GM15510 (cell line): ENCODE measurements around the gene HID1.
A peak's percentile ranks its signal among the peaks of the same experiment; 100 is the strongest.

Experiments used
- POLR2A ChIP-seq: IDR thresholded peaks from 3 replicates; pipeline ENCODE4 v1.6.1; 2011; ENCODE audit warnings: borderline replicate concordance; ENCODE audit not compliant: insufficient read length; ENCODE audit errors: extremely low read depth

Gene HID1, protein sequence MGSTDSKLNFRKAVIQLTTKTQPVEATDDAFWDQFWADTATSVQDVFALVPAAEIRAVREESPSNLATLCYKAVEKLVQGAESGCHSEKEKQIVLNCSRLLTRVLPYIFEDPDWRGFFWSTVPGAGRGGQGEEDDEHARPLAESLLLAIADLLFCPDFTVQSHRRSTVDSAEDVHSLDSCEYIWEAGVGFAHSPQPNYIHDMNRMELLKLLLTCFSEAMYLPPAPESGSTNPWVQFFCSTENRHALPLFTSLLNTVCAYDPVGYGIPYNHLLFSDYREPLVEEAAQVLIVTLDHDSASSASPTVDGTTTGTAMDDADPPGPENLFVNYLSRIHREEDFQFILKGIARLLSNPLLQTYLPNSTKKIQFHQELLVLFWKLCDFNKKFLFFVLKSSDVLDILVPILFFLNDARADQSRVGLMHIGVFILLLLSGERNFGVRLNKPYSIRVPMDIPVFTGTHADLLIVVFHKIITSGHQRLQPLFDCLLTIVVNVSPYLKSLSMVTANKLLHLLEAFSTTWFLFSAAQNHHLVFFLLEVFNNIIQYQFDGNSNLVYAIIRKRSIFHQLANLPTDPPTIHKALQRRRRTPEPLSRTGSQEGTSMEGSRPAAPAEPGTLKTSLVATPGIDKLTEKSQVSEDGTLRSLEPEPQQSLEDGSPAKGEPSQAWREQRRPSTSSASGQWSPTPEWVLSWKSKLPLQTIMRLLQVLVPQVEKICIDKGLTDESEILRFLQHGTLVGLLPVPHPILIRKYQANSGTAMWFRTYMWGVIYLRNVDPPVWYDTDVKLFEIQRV

DNA sequence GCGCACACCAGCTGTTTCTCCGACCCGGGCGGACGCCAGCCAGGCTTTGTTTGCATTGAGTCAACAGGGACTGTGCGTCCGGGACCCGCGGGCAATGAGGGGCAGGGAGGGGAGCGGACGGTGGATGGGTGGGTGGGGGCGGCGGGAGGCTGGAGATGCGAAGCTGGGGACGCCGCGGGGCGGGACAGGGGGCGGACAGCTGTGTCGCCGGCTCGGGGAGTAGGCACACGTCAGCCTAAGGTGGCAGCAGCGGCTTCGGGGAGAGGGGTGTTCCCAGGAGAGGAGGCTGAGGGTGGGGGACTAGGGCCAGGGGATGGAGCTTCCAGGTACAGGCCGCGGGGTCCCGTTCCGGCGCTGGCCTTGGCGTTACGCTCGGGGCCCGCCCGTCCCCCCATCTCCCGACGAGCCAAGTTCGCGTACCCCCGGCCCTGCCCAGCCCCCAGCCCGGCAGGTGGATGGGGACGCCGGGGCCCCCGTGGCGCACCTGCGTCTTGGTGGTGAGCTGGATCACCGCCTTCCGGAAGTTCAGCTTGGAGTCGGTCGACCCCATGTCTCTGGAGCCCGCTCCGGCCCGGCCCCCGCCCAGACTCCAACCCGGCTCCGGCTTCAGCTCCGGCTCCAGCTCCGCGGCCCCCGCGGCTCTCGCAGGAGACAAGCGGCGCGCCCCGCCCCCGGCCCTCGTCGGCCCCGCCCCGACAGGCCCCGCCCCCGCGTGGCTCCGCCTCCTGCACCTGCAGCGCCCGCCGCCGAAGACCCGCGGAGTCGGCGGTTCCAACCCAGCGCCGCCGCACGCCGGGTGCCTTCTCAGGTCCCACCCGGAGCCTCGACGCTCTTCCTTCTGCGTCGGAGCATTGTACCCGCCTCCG, at the start of gene HID1:
HID1 (minus strand) TSS at position 653 of the 866 bp plus-strand sequence; CDS start at position 550, 103 bp downstream.
- no peak for TF ChIP-seq POLR2A

DNA sequence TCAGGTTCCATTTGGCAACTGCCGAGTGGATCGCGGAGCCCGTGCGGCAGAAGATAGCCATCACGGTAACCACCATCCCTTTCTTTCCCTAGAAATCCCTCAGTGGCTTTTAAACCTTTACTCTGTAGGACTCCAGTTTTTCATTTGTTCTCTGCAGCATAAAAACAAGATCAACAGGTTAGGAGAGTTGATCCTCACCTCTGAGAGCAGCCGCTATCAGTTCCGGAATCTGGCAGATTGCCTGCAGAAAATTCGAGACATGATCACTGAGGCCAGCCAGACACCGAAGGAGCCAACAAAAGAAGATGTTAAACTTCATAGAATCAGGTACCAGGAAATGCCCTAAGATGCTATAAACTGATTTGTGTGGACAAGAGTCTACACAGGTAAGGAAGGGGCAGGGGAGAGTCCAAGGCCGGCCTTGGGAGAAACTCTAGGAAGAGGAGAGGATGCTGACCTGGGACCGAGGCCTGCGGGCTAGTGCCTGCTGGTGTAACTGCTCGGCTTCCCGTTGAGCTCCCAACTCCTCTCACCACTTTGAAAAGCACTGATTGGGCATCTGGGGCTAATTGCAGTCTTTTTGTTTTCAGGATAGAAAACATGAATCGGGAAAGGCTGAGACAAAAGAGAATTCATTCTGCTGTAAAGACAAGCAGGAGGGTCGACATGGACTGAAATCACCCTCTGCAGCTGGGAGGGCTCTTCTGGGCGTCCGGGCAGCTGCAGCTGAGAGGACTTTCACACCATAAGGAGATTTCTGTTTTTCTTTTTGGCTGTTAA, 48.0 kb upstream of the HID1 start:
- no peak for TF ChIP-seq POLR2A

DNA sequence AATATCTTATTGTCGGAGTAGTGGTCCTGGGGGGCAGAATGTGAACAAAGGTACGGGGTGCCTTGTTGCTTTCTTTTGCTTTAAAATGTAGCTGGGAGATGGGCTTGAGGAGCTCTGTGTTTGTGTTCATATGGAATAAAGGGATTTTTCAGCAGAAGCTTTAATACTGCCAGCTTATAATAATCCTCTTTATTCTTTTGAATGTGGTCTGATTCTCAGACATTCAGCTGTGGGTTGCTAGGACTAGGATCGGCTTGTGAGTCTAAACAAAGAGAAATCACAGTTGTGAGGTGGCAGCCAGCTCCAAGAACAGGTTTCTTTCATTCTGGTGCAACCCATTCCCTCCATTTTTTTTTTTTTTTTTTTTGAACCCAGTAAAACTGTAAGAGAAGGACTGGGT, 47.2 kb upstream of the HID1 start:
- TF ChIP-seq POLR2A: no peak

DNA sequence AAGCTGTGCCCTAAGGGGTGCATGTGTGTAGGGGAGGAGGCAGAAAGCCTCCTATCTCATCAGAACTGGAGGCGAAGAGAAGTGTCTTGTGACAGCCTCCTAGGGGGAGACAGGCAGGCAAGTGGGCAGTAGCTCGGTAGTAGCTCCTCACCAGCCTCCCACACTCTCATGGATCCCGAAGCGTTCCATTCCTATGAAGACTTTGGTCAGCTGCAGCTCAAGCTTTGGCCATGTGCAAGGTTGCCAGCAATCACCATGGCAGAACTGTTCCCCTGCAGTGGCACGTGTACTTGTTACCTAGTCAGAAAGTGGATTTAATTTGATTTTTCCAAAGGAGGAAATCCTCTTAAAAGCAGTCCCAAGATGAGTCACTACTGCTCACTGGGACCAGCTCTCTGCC, 46.6 kb upstream of the HID1 start:
- no peak for TF ChIP-seq POLR2A

DNA sequence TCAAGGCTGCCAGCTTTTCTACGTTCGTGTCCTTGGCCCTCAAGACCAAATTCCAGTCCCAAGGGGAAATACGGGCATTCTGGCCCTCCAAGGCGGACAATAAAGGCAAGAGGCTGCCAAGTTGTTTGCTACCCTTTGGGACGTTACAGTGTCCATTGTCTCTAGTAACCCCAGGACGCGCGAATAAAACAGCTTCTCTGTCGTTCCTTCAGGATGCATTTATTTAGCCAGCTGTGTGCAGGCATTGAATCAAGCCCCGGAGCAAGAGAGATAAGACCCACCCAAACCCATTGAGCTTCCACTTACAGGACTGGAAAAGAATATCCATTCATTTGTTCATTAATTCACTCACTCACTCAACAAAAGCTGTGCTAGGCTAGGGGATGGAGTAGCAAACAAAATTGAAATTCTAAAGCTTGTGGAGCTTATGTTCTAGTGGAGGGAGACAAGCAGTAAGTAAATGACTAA, 40.6 kb upstream of the HID1 start:
- TF ChIP-seq POLR2A: no peak

DNA sequence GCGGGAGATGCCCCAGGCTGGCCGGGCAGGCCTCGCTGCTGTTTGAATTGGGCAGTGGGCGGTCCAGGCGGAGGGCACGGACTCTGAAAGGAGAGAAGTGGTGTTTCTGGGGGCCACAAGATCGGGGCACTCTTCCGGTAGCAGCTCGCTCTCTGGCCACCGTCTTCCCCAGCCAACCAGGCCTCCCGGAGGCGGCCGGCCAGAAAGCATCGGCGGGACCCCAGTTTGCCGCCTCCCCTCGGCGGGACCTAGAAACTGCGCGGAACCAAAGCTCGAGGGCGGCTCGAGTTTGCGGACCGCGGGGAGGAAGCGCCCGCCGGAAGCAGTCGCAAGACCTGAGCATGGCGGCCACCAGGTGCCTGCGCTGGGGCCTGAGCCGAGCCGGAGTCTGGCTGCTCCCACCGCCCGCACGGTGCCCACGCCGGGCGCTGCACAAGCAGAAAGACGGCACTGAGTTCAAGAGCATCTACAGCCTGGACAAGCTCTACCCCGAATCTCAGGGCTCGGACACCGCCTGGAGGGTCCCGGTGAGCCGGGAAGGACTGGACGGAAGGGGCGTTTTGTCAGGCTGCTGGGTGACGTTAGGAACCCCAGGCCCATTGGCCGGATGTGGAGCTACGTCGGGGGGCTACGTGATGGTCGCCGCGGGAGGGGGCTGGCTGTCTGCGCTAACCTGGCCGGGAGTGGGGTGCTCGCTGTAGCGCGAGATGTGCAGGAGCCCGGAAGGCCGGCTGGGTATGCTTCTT, 40.0 kb upstream of the HID1 start, which contains the start of gene MRPL58:
MRPL58 (plus strand) TSS at position 325 of the 746 bp plus-strand sequence; CDS start at position 342, 17 bp downstream.
- TF ChIP-seq POLR2A: peak; percentile 83

DNA sequence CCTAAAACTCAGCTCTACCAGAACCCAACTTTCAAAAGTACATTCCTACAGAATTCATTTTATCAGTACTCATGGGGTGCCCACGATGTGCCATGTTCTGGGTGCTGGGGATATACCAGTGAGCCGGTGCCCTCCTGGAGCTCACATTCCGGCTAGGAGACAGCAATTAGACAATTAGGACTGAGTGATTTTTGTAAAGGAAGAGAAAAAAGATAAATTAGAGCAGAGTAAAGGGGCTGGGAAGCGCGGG, 39.5 kb upstream of the HID1 start:
- no peak for TF ChIP-seq POLR2A

DNA sequence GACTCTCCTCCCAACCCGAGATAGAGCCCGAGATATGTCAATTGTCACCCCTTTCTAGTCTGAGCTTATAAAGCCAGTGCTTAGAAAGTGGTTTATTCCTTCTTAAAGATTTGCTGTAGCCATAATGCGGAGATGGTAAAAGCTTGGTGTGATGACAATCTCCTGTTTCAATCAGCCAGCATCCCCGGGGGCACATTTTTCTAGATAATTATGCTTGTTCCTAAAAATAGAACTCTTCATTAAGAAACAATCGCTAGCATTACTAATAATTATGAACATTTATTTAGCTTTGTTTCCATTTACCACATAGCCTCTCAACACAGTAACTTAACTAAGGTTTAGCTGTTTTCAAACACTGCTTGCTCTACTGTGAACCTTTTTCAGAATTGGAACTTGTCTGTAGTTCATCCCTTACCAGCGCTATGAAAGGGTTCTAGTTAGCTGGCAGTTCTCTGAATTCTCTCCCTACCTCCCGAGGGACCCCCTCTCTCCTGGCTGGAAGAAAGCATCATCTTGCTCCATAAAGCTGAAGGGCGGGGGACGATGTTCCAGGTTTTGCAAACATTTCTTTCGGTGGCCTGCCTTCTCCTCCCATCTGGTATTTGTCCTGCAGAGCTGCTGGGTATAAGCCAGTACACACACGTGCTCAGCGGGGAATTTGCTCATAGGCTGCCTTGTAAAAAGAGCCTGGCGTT, 39.0 kb upstream of the HID1 start:
- no peak for TF ChIP-seq POLR2A

DNA sequence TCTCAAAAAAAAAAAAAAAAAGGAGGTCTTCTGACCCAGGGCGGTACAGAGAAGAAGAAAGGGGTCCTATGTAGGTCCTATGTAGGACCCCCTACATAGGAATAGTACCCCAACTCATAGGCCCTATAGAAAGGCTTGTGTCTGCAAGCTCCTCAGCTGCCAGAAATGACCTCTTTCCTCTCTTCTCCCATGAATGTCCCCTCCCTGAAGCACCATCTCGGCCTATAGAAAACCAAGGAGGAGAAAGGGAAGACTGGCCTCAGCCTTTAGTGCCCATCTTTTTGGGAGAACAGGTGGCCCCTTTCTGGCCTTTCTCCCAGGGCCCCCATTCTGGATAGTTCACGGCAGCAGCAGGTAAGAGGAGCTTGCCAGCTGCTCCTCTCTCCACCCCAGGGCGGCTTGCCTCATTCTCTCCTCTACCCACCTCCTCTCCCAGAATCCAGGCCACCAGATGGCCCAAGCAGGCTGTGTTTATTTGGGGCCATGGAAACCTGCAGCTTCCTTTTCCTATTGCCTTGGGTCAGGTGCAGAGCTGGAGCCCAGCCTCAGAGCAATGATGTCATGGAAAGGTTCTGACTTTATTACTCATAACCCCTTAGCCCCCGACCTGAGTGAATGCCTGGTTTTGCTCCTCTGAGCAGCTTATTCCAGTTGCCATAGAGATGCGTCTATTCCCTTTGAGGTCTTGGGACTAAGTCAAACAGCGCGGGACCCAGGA, 38.3 kb upstream of the HID1 start:
- no peak for TF ChIP-seq POLR2A

DNA sequence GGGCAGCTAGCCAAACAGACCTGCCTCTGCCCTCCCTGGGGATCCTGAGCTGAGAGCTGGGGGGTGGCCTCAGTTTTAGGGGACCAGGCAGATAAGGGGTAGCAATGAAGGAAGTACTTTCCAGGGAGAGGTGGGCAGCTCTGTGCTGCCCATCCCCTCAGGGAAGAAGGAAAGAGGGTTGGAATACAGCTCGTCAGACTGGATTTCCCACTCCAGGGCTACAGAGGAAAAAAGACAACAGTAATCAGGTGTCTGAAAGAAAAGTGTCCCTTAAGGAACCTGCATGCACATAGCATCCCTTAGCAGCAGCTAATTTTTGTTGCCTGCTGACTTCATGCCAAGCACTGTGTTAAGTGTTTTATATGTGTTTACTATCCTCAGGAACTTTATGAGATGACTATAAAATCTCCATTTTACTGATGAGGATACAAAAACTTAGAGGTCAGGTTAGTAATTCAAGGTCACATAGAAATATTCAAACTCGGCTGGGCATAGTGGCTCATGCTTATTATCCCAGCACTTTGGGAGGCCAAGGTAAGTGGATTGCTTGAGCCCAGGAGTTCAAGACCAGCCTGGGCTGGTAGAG, 36.7 kb upstream of the HID1 start:
- no peak for TF ChIP-seq POLR2A

DNA sequence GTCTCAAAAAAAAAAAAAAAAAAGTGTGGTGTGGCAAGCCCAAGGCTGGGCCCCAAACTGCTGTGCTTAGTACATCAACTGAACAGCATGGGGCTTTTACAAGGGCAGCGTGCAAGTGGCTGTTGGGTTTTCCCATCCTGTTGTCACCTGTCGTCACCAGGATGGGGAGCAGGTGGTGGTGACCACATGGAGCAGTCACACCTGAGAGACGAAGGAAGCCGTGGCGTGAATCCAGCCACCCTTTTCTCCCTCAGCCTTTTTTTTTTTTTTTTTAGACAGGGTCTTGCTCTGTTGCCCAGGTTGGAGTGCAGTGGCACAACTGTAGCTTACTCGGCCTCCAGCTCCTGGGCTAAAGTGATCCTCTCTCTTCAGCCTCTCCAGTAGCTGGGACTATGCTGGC, 35.8 kb upstream of the HID1 start:
- TF ChIP-seq POLR2A: no peak

DNA sequence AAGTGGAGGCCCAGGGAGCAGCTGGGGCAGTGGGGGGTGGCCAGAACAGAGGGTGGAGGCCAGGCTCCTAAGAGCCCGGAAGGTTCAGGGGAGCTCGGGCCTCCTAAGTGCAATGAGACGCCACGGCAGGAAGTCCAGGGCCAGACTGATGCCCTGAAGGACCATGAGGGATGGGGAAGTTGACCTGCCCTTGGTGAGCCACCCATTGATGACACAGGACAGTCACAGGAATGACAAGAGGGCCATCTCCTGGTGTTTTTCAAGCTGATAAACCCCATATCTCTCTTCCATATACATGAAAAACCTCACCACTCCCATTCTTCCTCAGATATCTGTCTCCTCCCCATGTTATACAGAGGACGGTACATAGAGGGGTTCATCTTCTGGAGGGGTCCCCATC, 34.1 kb upstream of the HID1 start:
- TF ChIP-seq POLR2A: no peak
